Muscle of leg (tissue), 11 donors: ENCODE results near the gene COL20A1. TPM values are rescaled to one million over a fixed set of nuclear protein-coding genes. Genes with fewer than 3 reads are reported as not detected.
"Not testable (repeated sequence)": the region's sequence is repeated elsewhere in the genome, so short reads cannot be mapped to it uniquely, and the experiment has no call there.

Source experiments
- DNase-seq: peaks from one replicate; pipeline ENCODE4 v3.0.0; 2013
- H3K27ac ChIP-seq: one replicate; pipeline ENCODE4 v1.5.1; 2013; ENCODE audit warnings: mild to moderate bottlenecking, low read length, control low read depth
- H3K27me3 ChIP-seq: one replicate; pipeline ENCODE4 v1.6.1; 2013; ENCODE audit warnings: low read length; ENCODE audit not compliant: control insufficient read depth, insufficient read depth
- H3K36me3 ChIP-seq: one replicate; pipeline ENCODE4 v1.6.1; 2013; ENCODE audit warnings: low read length; ENCODE audit not compliant: control insufficient read depth, insufficient read depth
- H3K4me1 ChIP-seq: one replicate; pipeline ENCODE4 v1.6.1; 2013; ENCODE audit warnings: low read length; ENCODE audit not compliant: control insufficient read depth, insufficient read depth
- H3K4me3 ChIP-seq: one replicate; pipeline ENCODE4 v1.5.1; 2013; ENCODE audit warnings: low read length, control low read depth
- H3K9me3 ChIP-seq: replicated peaks from 2 replicates; pipeline ENCODE4 v1.6.1; 2013; ENCODE audit warnings: low read depth, low read length; ENCODE audit not compliant: control insufficient read depth
- WGBS: methylation state at CpG from one replicate; pipeline ENCODE4 v1.1.5; 2013; ENCODE audit warnings: missing lambda C conversion rate; ENCODE audit not compliant: insufficient coverage; 5-methylcytosine and 5-hydroxymethylcytosine counted together
- polyA plus RNA-seq, 8 donors: library from polyadenylated mRNA; unstranded; fragments of 120-200 nt; gene quantifications; one replicate each; pipeline versions ENCODE4 v1.2.1 to v1.2.3, GENCODE V29; 2013; ENCODE audit warnings: inconsistent platforms in 1 of 8, low replicate concordance in 1 of 8; ENCODE audit not compliant: insufficient read length in 8 of 8, insufficient read depth in 1 of 8
- total RNA-seq: library from RNA; stranded (reverse); fragments of 120-200 nt; gene quantifications from one replicate; pipeline ENCODE4 v1.2.4, GENCODE V29; 2013

COL20A1 gene
- total and polyA plus RNA-seq, 9 donors, result 4.6 to 15.2 (median 9.3) TPM

DNA sequence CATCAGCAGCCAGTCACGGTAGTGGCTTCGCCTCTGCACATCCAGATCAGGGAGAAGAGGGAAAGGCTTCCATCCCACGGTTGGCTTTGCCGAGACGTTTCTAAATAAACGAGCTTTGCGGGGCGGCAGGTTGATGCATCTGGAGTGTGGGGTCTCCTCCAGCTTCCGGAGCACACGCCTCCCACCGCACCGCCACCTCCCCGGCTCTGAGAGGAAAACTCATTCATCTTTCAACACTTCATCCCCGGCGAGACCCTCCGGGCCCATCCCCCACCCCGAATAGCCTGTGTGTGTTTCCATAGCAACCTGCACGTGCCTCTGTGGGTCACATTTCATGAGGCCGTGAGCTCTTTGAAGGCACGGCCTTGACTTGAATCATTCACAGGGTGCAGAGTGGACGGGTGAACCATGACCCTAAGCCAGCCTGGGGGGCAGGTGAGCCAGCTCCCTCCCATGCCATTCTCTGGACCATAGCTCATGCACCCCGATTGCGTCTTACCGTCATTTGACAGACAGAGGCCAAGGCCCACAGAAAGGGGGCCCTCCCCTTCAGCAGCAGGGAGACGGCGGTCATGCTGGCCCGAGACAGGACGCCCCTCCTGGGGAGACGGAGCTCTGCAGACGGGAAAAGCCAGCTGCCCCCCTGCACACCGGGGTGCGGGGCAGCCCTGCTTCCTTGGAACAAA lies 84.4 kb downstream of the COL20A1 start:
- H3K9me3 ChIP-seq, result no peaks in the 10 kb centered on the region
- no peaks in the 10 kb centered on the region for H3K36me3 ChIP-seq
- H3K27me3 ChIP-seq, result peaks cover 52% of the 10 kb centered on the region
- no peak overlapping the region for H3K4me3 ChIP-seq
- no peak for DNase-seq
- no peak overlapping the region for H3K27ac ChIP-seq
- 4% methylated on average over 29 of the region's 32 CpGs for WGBS
- peaks cover 12% of the 10 kb centered on the region for H3K4me1 ChIP-seq

DNA sequence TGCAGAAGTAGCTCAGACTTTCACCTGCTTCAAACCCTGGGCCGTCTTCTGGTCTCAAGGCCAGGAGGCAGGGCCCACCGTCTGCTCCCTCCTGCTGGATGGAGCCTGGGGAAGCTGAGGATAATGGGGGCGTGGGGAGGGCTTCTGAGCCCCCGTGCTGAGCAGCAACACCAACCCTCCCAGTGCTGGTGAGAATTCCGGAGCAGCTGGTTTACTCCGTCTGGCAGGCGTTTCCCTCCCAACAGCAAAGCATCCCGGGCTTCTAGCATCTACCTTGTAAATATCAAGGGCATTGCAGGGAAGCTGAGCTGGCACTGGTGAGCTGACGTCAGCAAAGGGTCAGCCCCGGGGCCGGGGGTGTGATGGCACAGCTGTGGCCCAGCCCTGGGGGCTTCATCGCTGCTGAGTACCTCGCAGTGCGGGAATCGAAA lies 85.0 kb downstream of the COL20A1 start:
- Histone ChIP-seq H3K4me1 (peaks cover 12% of the 10 kb centered on the region), H3K27me3 (peaks cover 50% of the 10 kb centered on the region), H3K27ac (no peak overlapping the region), H3K36me3 (no peaks in the 10 kb centered on the region), H3K9me3 (no peaks in the 10 kb centered on the region), H3K4me3 (no peak overlapping the region)
- 22% methylated on average over 14 of the region's 15 CpGs for WGBS
- no peak for DNase-seq

DNA sequence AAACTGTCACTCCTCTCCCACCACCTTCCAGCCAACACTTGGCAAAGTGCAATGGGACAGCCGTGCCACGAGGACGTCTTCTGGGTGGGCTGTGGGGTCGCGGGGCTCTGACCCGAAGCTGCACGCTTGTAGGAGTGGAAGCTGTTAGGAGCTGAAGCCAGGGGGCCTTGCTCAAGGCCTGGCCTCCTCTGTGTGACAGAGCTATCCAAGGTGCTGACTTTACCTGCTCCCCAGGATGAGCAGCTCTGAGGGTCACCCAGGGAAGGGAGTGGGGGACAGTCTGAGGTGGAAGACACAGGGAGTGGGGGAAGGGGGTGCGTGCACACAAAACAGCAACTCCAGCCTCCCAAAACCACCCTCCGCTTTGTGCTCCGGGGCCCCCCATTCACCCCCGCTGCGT lies 85.6 kb downstream of the COL20A1 start:
- Histone ChIP-seq H3K27me3 (peaks cover 49% of the 10 kb centered on the region), H3K36me3 (no peaks in the 10 kb centered on the region), H3K4me1 (peaks cover 12% of the 10 kb centered on the region), H3K9me3 (no peaks in the 10 kb centered on the region), H3K4me3 (no peak overlapping the region), H3K27ac (no peak overlapping the region)
- DNase-seq, result peak; percentile 24
- 45% methylated on average over 10 of the region's 12 CpGs for WGBS

DNA sequence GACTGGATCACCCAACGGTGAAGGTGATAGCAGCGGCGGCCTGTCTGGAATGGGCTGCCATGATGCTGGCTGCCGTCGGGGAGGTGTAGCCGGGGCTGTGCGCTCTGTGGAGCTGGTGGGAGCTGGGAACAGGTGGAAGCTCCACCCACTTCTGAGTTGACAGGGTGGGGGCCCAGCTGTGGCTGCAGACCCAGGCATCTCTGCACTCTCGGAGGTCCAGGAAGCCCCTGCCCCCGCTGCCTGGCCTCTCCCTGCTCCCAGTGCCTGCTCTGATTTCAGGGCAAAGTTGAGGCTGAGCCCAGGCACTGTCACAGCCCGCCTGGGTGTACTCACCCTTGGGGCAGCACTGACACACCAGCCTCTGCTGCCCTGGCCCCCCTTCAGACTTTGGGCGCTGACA lies 86.3 kb downstream of the COL20A1 start:
- peaks cover 43% of the 10 kb centered on the region for H3K27me3 ChIP-seq
- 80% methylated on average over 7 of the region's 11 CpGs for WGBS
- no peak overlapping the region for H3K4me3 ChIP-seq
- peaks cover 12% of the 10 kb centered on the region for H3K4me1 ChIP-seq
- H3K36me3 ChIP-seq, result no peaks in the 10 kb centered on the region
- no peak overlapping the region for H3K27ac ChIP-seq
- DNase-seq, result no peak
- no peaks in the 10 kb centered on the region for H3K9me3 ChIP-seq

DNA sequence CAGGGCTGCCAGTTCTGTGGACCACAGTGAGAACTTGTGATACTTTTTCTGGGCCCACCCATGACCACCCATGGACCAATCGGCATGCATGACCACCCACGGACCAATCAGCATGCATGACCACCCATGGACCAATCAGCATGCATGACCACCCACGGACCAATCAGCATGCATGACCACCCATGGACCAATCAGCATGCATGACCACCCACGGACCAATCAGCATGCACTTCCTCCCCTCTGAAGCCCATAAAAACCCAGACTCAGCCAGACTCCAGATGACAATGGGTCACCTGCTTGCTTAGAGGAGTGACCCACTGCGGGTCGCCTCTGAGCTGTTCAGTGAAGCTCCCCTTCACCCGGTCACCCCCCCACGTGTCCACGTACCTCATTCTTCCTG lies 86.9 kb downstream of the COL20A1 start:
- DNase-seq, result not testable (repeated sequence)
- 85% methylated on average over 5 of the region's 9 CpGs for WGBS

DNA sequence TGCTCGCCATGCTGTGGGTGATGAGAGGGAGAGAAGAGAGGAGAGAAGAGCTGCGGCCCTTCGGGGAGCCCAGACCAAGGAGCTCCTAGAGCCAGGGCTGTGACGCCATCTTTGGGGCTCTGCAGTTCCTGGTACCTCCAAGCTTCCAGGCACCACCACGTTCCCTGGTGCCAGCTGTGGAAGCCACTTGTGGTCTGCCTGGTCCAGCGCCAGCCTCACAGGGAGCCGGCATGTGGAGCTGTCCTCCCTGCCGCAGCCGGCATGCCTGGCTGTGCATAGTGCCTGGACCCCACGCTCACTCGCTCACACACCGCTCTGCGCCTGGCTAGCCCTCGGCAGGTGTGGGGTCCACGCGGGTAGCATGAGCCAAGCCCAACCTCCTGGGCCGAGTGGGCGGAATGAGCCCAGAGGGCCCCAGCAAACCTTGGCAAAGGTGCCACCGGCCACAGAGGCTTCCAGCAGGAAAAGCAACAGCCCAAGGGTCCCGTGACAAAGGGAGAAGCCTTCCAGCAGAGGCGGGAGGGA lies 87.4 kb downstream of the COL20A1 start:
- Histone ChIP-seq H3K27me3 (peaks cover 41% of the 10 kb centered on the region), H3K4me1 (peaks cover 12% of the 10 kb centered on the region), H3K4me3 (no peak overlapping the region), H3K9me3 (peaks cover 1% of the 10 kb centered on the region), H3K27ac (no peak overlapping the region), H3K36me3 (no peaks in the 10 kb centered on the region)
- no peak for DNase-seq
- 83% methylated on average over 19 of the region's 21 CpGs for WGBS

More for the DNA sequence above, 86.9 kb downstream of the COL20A1 start:
- H3K4me1 ChIP-seq, result peaks cover 12% of the 10 kb centered on the region
- not testable (repeated sequence) for H3K36me3 ChIP-seq, H3K4me3 ChIP-seq, H3K9me3 ChIP-seq, H3K27ac ChIP-seq
- H3K27me3 ChIP-seq, result peaks cover 41% of the 10 kb centered on the region

DNA sequence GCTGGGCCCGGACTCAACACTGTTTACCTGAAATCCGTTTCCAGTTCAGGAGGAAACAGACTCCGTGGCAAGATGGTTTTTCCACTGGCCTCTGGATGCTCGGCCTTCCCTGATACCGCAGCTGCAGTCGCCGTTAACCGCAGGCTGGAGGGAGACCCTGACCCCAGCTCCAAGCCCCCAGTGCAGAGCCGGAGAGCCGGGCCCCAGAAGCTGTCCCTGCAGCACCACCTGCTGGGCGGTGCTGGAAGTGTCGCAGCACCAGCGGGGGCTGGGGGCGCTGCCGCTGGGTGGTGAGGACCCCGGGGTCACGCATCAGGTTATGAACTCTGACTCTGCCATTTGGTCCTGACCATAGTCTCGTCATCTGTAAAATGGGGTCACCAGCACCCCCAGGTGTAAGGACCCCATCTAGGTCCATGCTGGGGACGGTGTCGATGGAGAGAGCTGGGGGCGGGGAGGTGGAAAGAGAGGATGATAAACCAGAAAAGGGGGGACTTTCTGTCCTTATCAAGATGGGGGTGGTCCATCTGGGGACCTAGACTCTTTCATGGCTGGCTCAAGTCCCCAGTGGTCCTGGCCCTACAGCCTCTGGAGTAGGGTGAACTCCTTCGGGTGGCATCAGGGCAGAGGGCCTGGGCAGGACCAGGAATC lies 88.9 kb downstream of the COL20A1 start:
- no peak overlapping the region for H3K4me3 ChIP-seq
- WGBS, result 17% methylated on average over 21 of the region's 22 CpGs
- H3K36me3 ChIP-seq, result no peaks in the 10 kb centered on the region
- peaks cover 13% of the 10 kb centered on the region for H3K9me3 ChIP-seq
- peaks cover 12% of the 10 kb centered on the region for H3K4me1 ChIP-seq
- H3K27me3 ChIP-seq, result peaks cover 36% of the 10 kb centered on the region
- H3K27ac ChIP-seq, result no peak overlapping the region
- no peak for DNase-seq

DNA sequence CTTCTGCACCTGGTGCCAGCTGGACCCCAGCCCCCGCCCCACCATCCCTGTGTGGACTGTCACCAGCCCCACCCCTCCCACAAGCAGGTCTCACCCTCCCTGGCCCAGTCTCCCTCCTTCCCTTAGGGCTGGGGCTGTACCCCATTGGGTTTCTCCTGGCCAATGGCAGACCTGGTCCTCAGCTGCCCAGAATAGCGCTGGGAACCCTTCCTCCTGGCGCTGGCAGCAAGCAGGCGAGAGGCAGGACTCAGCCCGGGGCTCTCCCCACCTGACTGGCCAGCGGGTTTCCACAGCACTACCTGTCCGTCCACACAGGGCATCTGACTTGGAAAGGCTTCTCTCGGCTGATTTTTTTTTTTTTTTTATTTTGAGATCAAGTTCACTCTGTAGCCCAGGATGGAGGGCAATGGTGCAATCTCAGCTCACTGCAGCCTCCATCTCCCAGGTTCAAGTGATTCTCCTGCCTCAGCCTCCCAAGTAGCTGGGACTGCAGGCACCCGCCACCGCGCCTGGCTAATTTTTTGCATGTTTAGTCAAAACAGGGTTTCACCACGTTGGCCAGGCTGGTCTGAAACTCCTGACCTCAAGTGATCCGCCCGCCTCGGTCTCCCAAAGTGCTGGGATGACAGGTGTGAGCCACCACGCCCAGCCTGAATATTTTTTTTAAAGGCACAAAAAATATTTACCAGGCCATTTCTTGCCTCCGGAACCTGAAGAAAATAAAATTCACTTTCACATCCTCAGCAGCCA lies 89.7 kb downstream of the COL20A1 start:
- H3K27me3 ChIP-seq, result peaks cover 28% of the 10 kb centered on the region
- H3K9me3 ChIP-seq, result peaks cover 17% of the 10 kb centered on the region
- no peaks in the 10 kb centered on the region for H3K36me3 ChIP-seq
- DNase-seq, result no peak
- WGBS, result 70% methylated on average over 14 of the region's 17 CpGs
- peaks cover 3% of the 10 kb centered on the region for H3K4me1 ChIP-seq
- no peak overlapping the region for H3K4me3 ChIP-seq
- no peak overlapping the region for H3K27ac ChIP-seq

DNA sequence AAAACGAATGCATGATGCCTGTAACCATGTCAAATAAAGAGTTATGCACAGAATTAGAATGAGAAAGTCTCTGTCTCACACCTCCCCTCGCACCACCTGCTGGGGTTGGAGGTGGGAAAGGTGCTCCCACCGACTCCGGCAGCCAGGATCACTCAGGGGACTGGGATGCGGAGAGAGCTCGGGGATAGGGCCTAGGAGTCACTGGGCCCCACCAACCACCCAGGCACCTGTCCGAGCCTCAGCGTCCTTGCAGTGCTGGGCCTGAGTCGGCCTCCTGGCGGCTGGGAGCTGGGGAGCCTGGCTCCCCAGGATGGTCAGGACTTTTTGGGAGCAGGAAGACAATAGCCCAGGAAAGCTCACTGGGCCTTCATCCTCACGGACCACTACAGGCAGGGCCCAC lies 90.6 kb downstream of the COL20A1 start:
- Histone ChIP-seq H3K36me3 (no peaks in the 10 kb centered on the region), H3K9me3 (peaks cover 17% of the 10 kb centered on the region), H3K27ac (no peak overlapping the region), H3K4me3 (no peak overlapping the region), H3K27me3 (peaks cover 19% of the 10 kb centered on the region), H3K4me1 (peaks cover 2% of the 10 kb centered on the region)
- 41% methylated on average over 5 of the region's 11 CpGs for WGBS
- no peak for DNase-seq

DNA sequence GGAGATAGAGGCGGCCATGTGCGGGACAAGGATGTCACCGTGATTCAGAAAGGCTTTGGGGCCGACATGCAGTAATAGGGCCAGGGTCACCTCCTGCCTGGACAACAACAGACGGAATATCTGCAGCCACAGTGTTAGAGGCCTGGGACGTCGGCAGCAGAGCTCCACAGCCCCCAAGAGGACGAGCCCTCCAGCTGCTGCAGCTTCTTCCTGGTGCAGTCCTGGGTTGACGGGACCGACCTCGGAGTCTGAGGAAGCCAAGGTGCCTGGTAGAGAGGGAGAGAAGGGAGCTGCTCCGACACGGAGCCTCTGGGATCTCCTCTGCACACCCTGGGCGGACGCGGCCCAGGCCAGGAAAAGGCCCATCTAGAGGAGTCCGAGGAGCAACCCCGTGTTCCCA lies 91.3 kb downstream of the COL20A1 start:
- H3K27ac ChIP-seq, result no peak overlapping the region
- peaks cover 17% of the 10 kb centered on the region for H3K9me3 ChIP-seq
- peaks cover 2% of the 10 kb centered on the region for H3K4me1 ChIP-seq
- no peak for DNase-seq
- no peak overlapping the region for H3K4me3 ChIP-seq
- 76% methylated on average over 18 of the region's 18 CpGs for WGBS
- peaks cover 16% of the 10 kb centered on the region for H3K27me3 ChIP-seq
- H3K36me3 ChIP-seq, result no peaks in the 10 kb centered on the region
